GM12878 (cell line): ENCODE data around the gene PIP. TPM values are rescaled to one million over a fixed set of nuclear protein-coding genes. Genes with fewer than 3 reads are reported as not detected.

Source experiments
- ATAC-seq: fragments of 200-7000 bp; cut with Tn5 transposase; 3 replicates; pipeline ENCODE4 v1.9.1; 2020; ENCODE audit warnings: mild to moderate bottlenecking, moderate library complexity
- BruUV-seq: library from RNA; stranded (reverse); fragments of 400-500 nt; replicated peaks from 2 replicates; lab custom pipeline; 2021; lab: Mats Ljungman, UMichigan
- CTCF ChIA-PET: fragments of 300-600 bp; sonication (Branson Sonifier 250); formaldehyde crosslinking; extraction: SDS; loops from one replicate; lab custom pipeline; 2021; ENCODE audit warnings: inconsistent platforms; lab: Yijun Ruan, JAX
- POLR2A ChIA-PET: fragments of 350-600 bp; formaldehyde crosslinking; extraction: SDS; loops from one replicate; lab custom pipeline; 2021; ENCODE audit warnings: inconsistent platforms; lab: Charles Lee
- RAD21 ChIA-PET: fragments of 300-600 bp; sonication (Branson Sonifier 250); formaldehyde crosslinking; loops from one replicate; lab custom pipeline; 2023; ENCODE audit warnings: antibody characterized with exemption; ENCODE audit not compliant: unreplicated experiment; lab: Charles Lee
- SMC1A ChIA-PET: fragments of 300-600 bp; sonication (Branson Sonifier 250); formaldehyde crosslinking; loops from one replicate; lab custom pipeline; 2023; ENCODE audit not compliant: unreplicated experiment, uncharacterized antibody; lab: Charles Lee
- DNase-seq: peaks from one replicate; pipeline ENCODE4 v3.0.0-alpha.2; 2011; ENCODE audit warnings: low read depth, low spot score
- FAIRE-seq: peaks from 3 replicates; lab custom pipeline; 2011; peaks lifted over from hg19 to GRCh38; lab: Jason Lieb, UNC
- H2AFZ ChIP-seq: 2 replicates; pipeline ENCODE4 v1.6.0; 2011; ENCODE audit warnings: low read depth, low read length, control low read depth; ENCODE audit not compliant: control insufficient read depth
- H3K27ac ChIP-seq: 2 replicates; pipeline ENCODE4 v1.5.1; 2011; ENCODE audit warnings: control low read depth; ENCODE audit not compliant: control insufficient read depth, insufficient read depth
- H3K27me3 ChIP-seq, 2 experiments: replicated peaks in 1 of 2; 2 replicates each; pipeline versions ENCODE4 v1.6.0 to v1.6.1; 2011; ENCODE audit warnings: low read length in 1 of 2; ENCODE audit not compliant: control insufficient read depth in 2 of 2, insufficient read depth in 2 of 2
- H3K36me3 ChIP-seq, 2 experiments: 2 replicates each; pipeline ENCODE4 v1.5.1; 2011; ENCODE audit warnings: low read length in 1 of 2; ENCODE audit not compliant: control insufficient read depth in 2 of 2, insufficient read depth in 2 of 2
- H3K4me1 ChIP-seq: 2 replicates; pipeline ENCODE4 v1.6.1; 2011; ENCODE audit warnings: mild to moderate bottlenecking, low read length, moderate library complexity, mixed read lengths; ENCODE audit not compliant: control insufficient read depth, insufficient read depth
- H3K4me2 ChIP-seq: 2 replicates; pipeline ENCODE4 v1.6.0; 2011; ENCODE audit warnings: control low read depth; ENCODE audit not compliant: control insufficient read depth, insufficient read depth
- H3K4me3 ChIP-seq: fragments of 200-600 bp; sonication (generic); 2 replicates; pipeline ENCODE4 v1.5.1; 2016
- H3K79me2 ChIP-seq: 2 replicates; pipeline ENCODE4 v1.6.0; 2011; ENCODE audit warnings: low read length; ENCODE audit not compliant: control insufficient read depth, insufficient read depth
- H3K9ac ChIP-seq: 2 replicates; pipeline ENCODE4 v1.8.0; 2011; ENCODE audit warnings: low read length, control low read depth, mixed read lengths; ENCODE audit not compliant: control insufficient read depth, insufficient read depth
- H3K9me3 ChIP-seq: replicated peaks from 3 replicates; pipeline ENCODE4 v1.5.1; 2011; ENCODE audit warnings: mild to moderate bottlenecking, low read length; ENCODE audit not compliant: control insufficient read depth, insufficient read depth
- H4K20me1 ChIP-seq: 2 replicates; pipeline ENCODE4 v1.6.0; 2011; ENCODE audit not compliant: control insufficient read depth, insufficient read depth
- BACH1 ChIP-seq: fragments of 450-650 bp; IDR thresholded peaks from 2 replicates; pipeline ENCODE4 v1.6.1; 2017; ENCODE audit warnings: mild to moderate bottlenecking, borderline replicate concordance
- BRCA1 ChIP-seq: IDR thresholded peaks from 2 replicates; pipeline ENCODE4 v1.6.1; 2011; ENCODE audit warnings: low read depth, low read length, improper control_type of control experiment
- CBX3 ChIP-seq: fragments of 200-600 bp; sonication (generic); IDR thresholded peaks from 2 replicates; pipeline ENCODE4 v1.6.1; 2016; ENCODE audit warnings: low read depth, borderline replicate concordance
- ESRRA ChIP-seq: IDR thresholded peaks from 2 replicates; pipeline ENCODE4 v1.6.1; 2012; ENCODE audit warnings: mild to moderate bottlenecking, low read length, improper control_type of control experiment
- FOXM1 ChIP-seq: IDR thresholded peaks from 2 replicates; pipeline ENCODE4 v1.6.1; 2012; ENCODE audit warnings: low read depth, mild to moderate bottlenecking, inconsistent platforms, low read length, moderate library complexity
- JUNB ChIP-seq: IDR thresholded peaks from 2 replicates; pipeline ENCODE4 v1.6.1; 2016; ENCODE audit warnings: antibody characterized with exemption, mild to moderate bottlenecking
- KAT2A ChIP-seq: conservative IDR thresholded peaks from 2 replicates; pipeline ENCODE4 v1.6.1; 2011; ENCODE audit warnings: low read depth, low read length; ENCODE audit not compliant: control insufficient read depth
- MTA3 ChIP-seq: IDR thresholded peaks from 2 replicates; pipeline ENCODE4 v1.6.1; 2012; ENCODE audit warnings: low read length, inconsistent platforms, borderline replicate concordance
- POLR2AphosphoS5 ChIP-seq: IDR thresholded peaks from 2 replicates; pipeline ENCODE4 v1.6.1; 2011; ENCODE audit warnings: mild to moderate bottlenecking, low read length, inconsistent platforms
- RAD21 ChIP-seq: IDR thresholded peaks from 2 replicates; pipeline ENCODE4 v1.6.1; 2011; ENCODE audit warnings: mild to moderate bottlenecking, low read depth, low read length, moderate library complexity; ENCODE audit not compliant: insufficient read depth
- SUPT20H ChIP-seq: IDR thresholded peaks from 2 replicates; pipeline ENCODE4 v1.6.1; 2011; ENCODE audit warnings: low read depth, mild to moderate bottlenecking, low read length, moderate library complexity, borderline replicate concordance; ENCODE audit not compliant: control insufficient read depth
- ZNF384 ChIP-seq: IDR thresholded peaks from 2 replicates; pipeline ENCODE4 v1.6.1; 2012; ENCODE audit warnings: low read depth, mild to moderate bottlenecking, low read length, improper control_type of control experiment, borderline replicate concordance
- ZZZ3 ChIP-seq: IDR thresholded peaks from 2 replicates; pipeline ENCODE4 v1.6.1; 2011; ENCODE audit warnings: low read depth; ENCODE audit not compliant: control insufficient read depth, insufficient read length
- WGBS: methylation state at CpG from one replicate; pipeline ENCODE4 v1.1.6; 2016; ENCODE audit warnings: low lambda C conversion rate; ENCODE audit not compliant: insufficient replicate concordance, insufficient coverage; ENCODE audit errors: missing lambda C conversion rate; 5-methylcytosine and 5-hydroxymethylcytosine counted together
- in situ Hi-C: fragments of 300-500 bp; cut with MboI; formaldehyde crosslinking; loops from 9 replicates; pipeline ENCODE4 v1.14.3; 2018; ENCODE audit warnings: mixed read lengths
- intact Hi-C: fragments of 100-400 bp; cut with micrococcal nuclease; formaldehyde crosslinking; loops from one replicate; pipeline ENCODE4 v1.14.2; 2022; ENCODE audit not compliant: unreplicated experiment
- polyA plus RNA-seq, 11 experiments: library from polyadenylated mRNA; depleted of rRNA in 4 of 11; unstranded in 6 of 11; stranded (reverse) in 5 of 11; fragments of >200 nt; fragmentation: Nextera tagmentation in 4 of 11; fragmentation: Illumina TruSeq in 1 of 11; extraction: Ambion mirVana in 4 of 11; extraction: Trizol in 1 of 11; gene quantifications; 1 replicate in 1 of 11; 2 replicates in 10 of 11; pipeline versions ENCODE4 v1.2.1 to v1.2.3, GENCODE V29; 2011 to 2016; ENCODE audit warnings: inconsistent platforms in 2 of 11, missing spikeins in 2 of 11, low read depth in 1 of 11
- total RNA-seq, 4 experiments: library from RNA; depleted of rRNA in 3 of 4; stranded (reverse); fragments of >200 nt in 3 of 4; fragmentation: Illumina TruSeq in 1 of 4; extraction: Trizol in 1 of 4; gene quantifications; 2 replicates each; pipeline versions ENCODE4 v1.2.1 to v1.2.3, GENCODE V29; 2013 to 2021
- TF ChIP-seq, protein P1 (sequence below): fragments of 450-650 bp; IDR thresholded peaks from 2 replicates; pipeline ENCODE4 v1.6.1; 2017; ENCODE audit warnings: low read depth, mild to moderate bottlenecking, moderate library complexity
- TF ChIP-seq, protein P2 (sequence below): fragments of 450-650 bp; IDR thresholded peaks from 2 replicates; pipeline ENCODE4 v1.6.1; 2017; ENCODE audit warnings: mild to moderate bottlenecking, low read depth, inconsistent platforms; ENCODE audit not compliant: poor library complexity, severe bottlenecking
- TF ChIP-seq, protein P3 (sequence below): IDR thresholded peaks from 2 replicates; pipeline ENCODE4 v1.6.1; 2012; ENCODE audit warnings: improper control_type of control experiment, low read depth, low read length; ENCODE audit not compliant: insufficient replicate concordance

Gene PIP
- total and polyA plus RNA-seq, 10 of the 15 experiments (the other 5 are each of a cell fraction or from before 2014, with no cell fraction given): not detected

DNA sequence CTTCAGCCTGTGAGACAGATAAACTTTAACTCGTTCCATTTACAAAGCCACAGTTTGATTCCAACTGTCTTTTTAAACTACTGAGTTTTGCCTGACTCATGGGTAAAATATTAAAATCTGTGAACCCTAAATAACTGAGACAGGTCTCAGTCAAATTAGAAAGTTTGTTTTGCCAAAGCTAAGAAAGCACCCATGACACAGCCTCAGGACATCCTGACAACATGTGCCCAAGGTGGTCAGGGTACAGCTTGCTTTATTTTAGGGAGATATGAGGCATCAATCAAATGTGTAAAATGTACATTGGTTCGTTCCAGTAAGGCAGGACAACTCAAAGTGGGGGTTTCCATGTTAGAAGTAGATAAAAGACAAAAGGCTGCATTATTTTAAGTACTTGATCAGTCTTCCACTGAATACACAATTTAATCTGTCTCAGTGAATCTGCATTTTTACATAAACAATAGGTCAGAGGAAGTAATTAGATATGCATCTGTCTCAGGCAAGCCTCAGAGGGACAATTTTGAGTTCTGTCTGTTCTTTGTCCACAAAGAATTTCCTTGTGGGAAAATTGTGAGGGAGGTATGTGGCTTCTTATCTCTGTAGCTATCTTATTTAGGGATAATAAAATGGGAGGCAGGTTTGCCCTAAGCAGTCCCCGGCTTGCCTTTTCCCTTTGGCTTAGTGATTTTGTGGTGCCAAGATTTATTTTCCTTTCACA lies 11.0 kb upstream of the PIP start:
- Histone ChIP-seq H3K9me3 (no peaks in the 10 kb centered on the region; the same call in 2 of the 3 replicates), H3K36me3 (no peaks in the 10 kb centered on the region), H3K4me3 (no peak overlapping the region), H3K9ac (no peak overlapping the region), H3K4me2 (no peak overlapping the region), H4K20me1 (no peaks in the 10 kb centered on the region), H3K4me1 (no peaks in the 10 kb centered on the region), H2AFZ (no peak overlapping the region), H3K27ac (no peak overlapping the region), H3K79me2 (no peaks in the 10 kb centered on the region), H3K27me3 (no peaks in the 10 kb centered on the region)
- intact Hi-C loops (no loop called here), in situ Hi-C loops (no loop called here)
- DNase-seq (no peak), FAIRE-seq (no peak), ATAC-seq (no peak)
- ChIA-PET RAD21 (no interaction called here), CTCF (no interaction called here), POLR2A (no interaction called here), SMC1A (no interaction called here)
- no TSS peak for BruUV-seq
- whole genome bisulfite sequencing: 0% methylated on average over 3 of the region's 3 CpGs
- TF ChIP-seq ZNF384: no peak
- no peak for TF ChIP-seq BRCA1
- TF ChIP-seq FOXM1: no peak
- TF ChIP-seq, protein P1, sequence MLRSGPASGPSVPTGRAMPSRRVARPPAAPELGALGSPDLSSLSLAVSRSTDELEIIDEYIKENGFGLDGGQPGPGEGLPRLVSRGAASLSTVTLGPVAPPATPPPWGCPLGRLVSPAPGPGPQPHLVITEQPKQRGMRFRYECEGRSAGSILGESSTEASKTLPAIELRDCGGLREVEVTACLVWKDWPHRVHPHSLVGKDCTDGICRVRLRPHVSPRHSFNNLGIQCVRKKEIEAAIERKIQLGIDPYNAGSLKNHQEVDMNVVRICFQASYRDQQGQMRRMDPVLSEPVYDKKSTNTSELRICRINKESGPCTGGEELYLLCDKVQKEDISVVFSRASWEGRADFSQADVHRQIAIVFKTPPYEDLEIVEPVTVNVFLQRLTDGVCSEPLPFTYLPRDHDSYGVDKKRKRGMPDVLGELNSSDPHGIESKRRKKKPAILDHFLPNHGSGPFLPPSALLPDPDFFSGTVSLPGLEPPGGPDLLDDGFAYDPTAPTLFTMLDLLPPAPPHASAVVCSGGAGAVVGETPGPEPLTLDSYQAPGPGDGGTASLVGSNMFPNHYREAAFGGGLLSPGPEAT: no peak
- TF ChIP-seq MTA3: no peak
- TF ChIP-seq, protein P2, sequence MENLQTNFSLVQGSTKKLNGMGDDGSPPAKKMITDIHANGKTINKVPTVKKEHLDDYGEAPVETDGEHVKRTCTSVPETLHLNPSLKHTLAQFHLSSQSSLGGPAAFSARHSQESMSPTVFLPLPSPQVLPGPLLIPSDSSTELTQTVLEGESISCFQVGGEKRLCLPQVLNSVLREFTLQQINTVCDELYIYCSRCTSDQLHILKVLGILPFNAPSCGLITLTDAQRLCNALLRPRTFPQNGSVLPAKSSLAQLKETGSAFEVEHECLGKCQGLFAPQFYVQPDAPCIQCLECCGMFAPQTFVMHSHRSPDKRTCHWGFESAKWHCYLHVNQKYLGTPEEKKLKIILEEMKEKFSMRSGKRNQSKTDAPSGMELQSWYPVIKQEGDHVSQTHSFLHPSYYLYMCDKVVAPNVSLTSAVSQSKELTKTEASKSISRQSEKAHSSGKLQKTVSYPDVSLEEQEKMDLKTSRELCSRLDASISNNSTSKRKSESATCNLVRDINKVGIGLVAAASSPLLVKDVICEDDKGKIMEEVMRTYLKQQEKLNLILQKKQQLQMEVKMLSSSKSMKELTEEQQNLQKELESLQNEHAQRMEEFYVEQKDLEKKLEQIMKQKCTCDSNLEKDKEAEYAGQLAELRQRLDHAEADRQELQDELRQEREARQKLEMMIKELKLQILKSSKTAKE: no peak
- TF ChIP-seq SUPT20H: no peak
- TF ChIP-seq BACH1: no peak
- no peak for TF ChIP-seq RAD21
- no peak for TF ChIP-seq KAT2A
- TF ChIP-seq POLR2AphosphoS5: no peak
- TF ChIP-seq ZZZ3: no peak
- TF ChIP-seq, protein P3, sequence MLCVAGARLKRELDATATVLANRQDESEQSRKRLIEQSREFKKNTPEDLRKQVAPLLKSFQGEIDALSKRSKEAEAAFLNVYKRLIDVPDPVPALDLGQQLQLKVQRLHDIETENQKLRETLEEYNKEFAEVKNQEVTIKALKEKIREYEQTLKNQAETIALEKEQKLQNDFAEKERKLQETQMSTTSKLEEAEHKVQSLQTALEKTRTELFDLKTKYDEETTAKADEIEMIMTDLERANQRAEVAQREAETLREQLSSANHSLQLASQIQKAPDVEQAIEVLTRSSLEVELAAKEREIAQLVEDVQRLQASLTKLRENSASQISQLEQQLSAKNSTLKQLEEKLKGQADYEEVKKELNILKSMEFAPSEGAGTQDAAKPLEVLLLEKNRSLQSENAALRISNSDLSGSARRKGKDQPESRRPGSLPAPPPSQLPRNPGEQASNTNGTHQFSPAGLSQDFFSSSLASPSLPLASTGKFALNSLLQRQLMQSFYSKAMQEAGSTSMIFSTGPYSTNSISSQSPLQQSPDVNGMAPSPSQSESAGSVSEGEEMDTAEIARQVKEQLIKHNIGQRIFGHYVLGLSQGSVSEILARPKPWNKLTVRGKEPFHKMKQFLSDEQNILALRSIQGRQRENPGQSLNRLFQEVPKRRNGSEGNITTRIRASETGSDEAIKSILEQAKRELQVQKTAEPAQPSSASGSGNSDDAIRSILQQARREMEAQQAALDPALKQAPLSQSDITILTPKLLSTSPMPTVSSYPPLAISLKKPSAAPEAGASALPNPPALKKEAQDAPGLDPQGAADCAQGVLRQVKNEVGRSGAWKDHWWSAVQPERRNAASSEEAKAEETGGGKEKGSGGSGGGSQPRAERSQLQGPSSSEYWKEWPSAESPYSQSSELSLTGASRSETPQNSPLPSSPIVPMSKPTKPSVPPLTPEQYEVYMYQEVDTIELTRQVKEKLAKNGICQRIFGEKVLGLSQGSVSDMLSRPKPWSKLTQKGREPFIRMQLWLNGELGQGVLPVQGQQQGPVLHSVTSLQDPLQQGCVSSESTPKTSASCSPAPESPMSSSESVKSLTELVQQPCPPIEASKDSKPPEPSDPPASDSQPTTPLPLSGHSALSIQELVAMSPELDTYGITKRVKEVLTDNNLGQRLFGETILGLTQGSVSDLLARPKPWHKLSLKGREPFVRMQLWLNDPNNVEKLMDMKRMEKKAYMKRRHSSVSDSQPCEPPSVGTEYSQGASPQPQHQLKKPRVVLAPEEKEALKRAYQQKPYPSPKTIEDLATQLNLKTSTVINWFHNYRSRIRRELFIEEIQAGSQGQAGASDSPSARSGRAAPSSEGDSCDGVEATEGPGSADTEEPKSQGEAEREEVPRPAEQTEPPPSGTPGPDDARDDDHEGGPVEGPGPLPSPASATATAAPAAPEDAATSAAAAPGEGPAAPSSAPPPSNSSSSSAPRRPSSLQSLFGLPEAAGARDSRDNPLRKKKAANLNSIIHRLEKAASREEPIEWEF: no peak
- TF ChIP-seq ESRRA: no peak
- no peak for TF ChIP-seq JUNB
- no peak for TF ChIP-seq CBX3
